Posterior cingulate gyrus (tissue), 11 donors: ENCODE measurements around the gene TRIO.
"Not testable (repeated sequence)": the region's sequence is repeated elsewhere in the genome, so short reads cannot be mapped to it uniquely, and the experiment has no call there.

Experiments used
- DNase-seq, 10 donors: peaks; one replicate each; pipeline versions ENCODE4 v3.0.0 to v3.0.0-alpha.2; 2020 to 2021; ENCODE audit warnings: mixed read lengths in 3 of 10
- intact Hi-C: fragments of 100-400 bp; cut with DNase I; formaldehyde crosslinking; loops from one replicate; pipeline ENCODE4 v1.15.1; 2023

TRIO gene

GRCh38 chr5:14432931-14433589 is 289.9 kb downstream of the TRIO start:
- no peak for DNase-seq
- intact Hi-C loops, result no loop called here

- intact Hi-C loops, result no loop called here
- DNase-seq, result no peak
Observed at GRCh38 chr5:14435481-14435880, 292.3 kb downstream of the TRIO start.

- intact Hi-C loops, result not testable (repeated sequence)
Observed at GRCh38 chr5:14436122-14436521, 293.0 kb downstream of the TRIO start.

DNA sequence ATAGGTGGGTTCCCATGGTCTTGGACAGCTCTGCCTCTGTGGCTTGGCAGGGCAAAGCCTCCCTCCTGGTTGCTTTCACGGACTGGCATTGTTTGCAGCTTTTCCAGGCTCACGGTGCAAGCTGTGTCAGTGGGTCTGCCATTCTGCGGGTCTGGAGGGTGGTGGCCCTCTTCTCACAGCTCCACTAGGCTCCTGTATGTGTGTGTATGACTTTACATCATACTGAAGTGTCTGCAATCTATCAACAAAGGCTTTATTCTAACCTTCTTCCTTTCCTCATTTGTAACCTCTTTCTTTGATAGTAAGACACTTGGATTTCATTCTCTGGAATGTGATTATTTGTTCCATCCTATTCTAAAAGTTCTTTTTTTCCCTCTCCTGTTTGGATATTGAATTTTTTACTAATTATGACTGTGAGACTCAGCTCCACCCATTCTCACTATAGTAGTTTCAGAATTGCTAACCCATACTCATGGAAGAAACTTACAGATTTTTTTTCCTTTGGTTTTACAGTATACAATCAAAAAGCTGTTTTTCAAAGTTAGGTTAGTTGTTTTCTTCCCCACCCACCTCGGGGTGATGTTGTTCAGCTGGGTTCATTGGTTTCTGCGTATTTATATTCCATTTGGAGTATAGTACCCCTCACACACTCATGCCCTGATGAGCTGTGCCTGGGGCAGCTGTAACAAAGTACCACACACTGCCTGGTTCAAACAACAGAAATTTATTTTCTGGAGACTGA is 293.8 kb downstream of the TRIO start:
- intact Hi-C loops, result no loop called here
- DNase-seq, result no peak

More at GRCh38 chr5:14436122-14436521, 293.0 kb downstream of the TRIO start:
- DNase-seq, result not testable (repeated sequence)

DNA sequence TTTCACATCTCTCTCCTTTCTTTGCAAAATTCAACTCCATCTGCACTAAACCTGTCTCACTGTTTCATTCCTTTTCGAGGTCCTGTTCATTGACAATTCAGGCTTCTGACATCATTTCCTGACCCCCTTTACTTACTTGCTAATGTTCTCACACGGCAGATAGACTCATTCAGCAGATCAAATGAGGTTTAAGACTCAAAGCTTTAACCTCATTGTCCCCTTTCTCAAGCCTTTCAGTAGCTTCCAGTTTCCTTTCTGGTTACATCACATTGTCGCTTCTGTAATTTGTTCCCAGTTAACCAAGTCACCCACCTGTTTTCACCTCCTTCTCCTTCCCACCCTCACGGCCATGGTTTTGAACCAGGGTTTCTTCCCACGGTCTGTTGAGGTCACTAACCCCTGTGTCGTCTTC is 295.1 kb downstream of the TRIO start:
- intact Hi-C loops, result no loop called here
- no peak for DNase-seq

DNA sequence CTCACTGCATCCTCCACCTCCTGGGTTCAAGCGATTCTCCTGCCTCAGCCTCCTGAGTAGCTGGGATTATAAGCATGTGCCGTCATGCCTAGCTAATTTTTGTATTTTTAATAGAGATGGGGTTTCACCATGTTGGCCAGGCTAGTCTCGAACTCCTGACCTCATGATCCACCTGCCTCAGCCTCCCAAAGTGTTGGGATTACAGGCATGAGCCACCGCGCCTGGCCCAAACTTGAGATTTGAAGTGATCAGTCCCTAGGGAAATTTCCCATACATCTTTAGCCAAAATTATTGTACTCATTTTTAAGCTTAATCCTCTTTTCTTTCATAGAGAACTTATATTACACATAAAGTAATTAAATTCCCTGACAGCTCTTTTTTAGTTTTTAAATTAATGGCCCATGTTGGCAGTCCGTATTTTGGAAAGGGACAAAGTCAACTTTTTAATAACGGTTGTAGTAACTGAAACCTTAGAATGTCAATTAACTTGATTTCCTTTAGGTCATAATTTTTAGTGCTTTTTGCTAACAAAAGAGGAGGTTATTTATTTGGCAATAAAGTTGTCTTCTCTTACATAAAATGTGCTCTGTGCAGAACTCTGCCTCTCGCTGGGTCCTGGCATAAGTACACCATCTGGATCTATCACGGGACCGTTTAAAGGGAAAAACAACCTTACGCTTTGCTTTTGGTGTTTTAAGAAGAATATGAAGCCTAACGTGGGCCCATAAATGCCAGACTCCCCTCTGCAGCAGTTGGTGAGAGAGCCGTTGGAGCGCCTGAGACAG is 296.1 kb downstream of the TRIO start:
- intact Hi-C loops, result no loop called here
- DNase-seq, result no peak

DNA sequence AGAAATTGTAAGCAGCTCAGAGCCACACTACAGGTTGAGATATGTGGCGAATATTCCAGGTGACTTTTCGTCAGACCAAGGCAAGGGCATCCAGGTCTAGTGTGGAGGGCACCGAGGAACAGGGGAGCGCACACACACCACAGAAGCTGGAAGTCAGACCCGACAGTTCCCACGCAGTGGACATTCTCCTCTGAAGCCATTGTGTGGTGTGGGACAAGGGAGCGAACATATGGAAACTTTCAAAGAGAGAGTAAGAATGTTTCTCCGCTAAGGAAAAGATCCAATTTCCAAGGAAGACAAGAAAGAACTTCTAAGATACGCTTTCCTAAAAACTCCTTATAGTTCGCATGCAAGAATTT is 297.1 kb downstream of the TRIO start:
- no peak for DNase-seq
- intact Hi-C loops, result no loop called here

GRCh38 chr5:14440582-14441431 is 297.7 kb downstream of the TRIO start:
- intact Hi-C loops, result no loop called here
- peak; percentile 38 to 96 (median 74) for DNase-seq

- intact Hi-C loops, result no loop called here
- no peak for DNase-seq
Observed at GRCh38 chr5:14441641-14442040, 298.5 kb downstream of the TRIO start.

- DNase-seq, result no peak
- intact Hi-C loops, result no loop called here
Observed at GRCh38 chr5:14442536-14442935, 299.4 kb downstream of the TRIO start.

- DNase-seq, result no peak
- intact Hi-C loops, result no loop called here
Observed at GRCh38 chr5:14443671-14444093, 300.5 kb downstream of the TRIO start.

GRCh38 chr5:14444161-14444560 is 301.0 kb downstream of the TRIO start:
- intact Hi-C loops, result no loop called here
- DNase-seq, result no peak

GRCh38 chr5:14445013-14445412 is 301.9 kb downstream of the TRIO start:
- intact Hi-C loops, result no loop called here
- DNase-seq, result no peak

DNA sequence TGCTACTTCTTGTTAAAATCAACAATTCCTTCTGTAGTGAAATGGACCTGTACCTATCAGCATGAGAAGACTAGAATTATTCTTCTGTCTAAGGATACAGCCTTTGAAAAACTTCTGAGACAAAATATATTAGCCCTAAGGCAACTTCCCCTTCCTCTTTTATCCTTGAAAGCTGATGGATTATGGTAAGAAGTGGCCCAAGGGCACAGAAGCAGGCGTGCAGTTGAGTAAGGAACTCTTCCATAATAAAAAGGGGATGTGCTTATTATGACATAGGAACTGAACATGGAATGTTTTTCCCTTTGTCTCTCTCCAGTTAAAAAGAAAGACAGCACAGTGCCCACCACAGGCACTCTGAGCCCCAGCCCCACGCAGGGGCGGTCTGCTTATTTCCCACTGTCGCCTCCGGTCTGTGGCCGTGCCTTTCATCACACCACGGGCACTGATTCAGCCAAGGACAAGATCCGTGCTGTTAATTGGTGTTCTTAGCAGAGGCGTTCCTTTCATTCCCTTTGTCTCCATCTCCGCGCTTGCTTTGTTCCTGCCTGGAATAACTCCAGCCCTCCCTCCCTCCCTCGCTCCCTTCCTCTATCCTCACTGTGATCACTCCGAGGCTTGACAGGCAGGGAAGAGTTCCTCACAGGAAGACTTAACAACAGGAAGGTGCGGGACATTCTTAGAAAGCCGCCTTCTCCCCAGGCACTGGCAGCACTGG is 302.6 kb downstream of the TRIO start:
- DNase-seq, result peak in 3 of 10 donors; percentile 23 to 88 (median 32)
- intact Hi-C loops, result no loop called here

DNA sequence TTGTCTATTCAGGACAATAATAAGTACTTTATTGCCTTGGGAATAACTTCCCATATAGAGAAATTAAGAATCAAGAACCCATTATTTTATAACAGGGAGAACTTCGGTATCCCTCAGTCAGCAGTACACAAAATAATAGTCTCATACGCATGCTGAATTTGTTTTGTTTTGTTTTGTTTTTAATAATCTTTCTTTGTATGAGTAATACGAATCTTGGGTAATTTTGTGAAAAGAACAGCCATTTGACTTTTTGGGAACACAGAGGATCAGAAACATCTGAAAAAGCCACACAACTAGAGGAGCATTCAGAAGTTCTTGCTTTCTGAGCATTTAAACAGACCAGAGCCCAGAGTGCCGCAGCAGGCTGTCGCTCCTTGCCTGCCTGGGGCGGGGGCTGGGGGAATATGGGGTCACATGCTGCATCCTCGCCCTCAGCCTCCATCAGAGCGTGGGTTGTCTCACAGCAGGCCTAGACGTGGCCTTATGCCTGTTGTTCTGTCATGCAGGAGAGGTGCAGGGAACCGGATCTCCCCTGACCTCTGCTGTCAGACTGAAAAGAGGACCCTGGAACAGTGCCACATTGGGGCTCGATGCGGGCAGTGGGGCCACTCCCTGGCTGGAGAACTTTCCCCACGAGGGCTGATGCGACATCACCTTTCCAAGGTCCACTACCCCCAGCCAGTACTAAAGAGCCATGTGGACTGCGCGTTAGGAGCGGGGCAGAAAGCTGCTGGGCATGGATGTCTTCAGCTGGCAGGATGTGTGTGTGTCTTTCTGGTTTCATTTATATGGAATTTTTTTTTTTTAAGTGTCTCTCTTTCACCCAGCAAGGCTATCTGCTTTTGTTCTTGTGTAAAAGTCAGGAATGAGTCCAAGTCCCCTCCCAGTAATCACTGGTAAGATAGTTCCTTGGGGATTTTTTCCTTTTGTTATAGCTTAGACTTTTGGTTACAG is 305.1 kb downstream of the TRIO start:
- DNase-seq, result no peak
- intact Hi-C loops, result no loop called here

DNA sequence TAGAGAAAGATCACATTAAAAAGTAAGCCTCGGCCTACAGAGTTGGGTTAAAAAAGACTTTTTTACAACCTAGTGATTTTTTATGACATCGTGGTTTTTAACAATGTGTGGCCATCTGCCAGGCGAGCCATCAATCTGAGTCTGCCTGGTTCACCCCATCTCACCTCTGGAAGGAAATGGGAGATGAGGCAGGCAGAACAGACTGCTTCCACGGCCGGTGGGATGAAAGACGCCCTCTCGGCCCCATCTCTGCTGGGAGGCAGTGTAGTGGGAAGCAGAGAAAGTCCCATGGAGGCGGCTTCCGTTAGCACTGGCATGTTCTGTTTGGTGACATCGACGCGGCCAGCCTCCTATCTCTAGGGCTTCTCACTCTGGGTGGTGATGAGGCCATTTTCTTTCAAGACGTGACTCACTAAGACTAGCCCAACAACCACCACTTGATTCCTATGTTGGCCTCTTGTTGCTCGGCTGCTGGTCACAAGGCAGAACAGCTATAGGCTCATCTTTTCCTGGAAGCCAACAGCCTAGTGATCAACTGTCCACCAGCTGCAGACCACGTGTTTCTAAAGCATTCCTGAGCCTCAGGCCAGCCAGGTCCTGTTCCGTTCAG is 306.0 kb downstream of the TRIO start:
- no peak for DNase-seq
- intact Hi-C loops, result no loop called here

GRCh38 chr5:14450018-14450524 is 306.9 kb downstream of the TRIO start:
- no peak for DNase-seq
- intact Hi-C loops, result no loop called here

- intact Hi-C loops, result no loop called here
- no peak for DNase-seq
Observed at GRCh38 chr5:14450742-14451141, 307.6 kb downstream of the TRIO start.
